GM18861 (cell line): Measurements from ENCODE around the gene LCN12.

Experiments used
- ATAC-seq: cut with Tn5 transposase; IDR thresholded peaks from one replicate; pipeline ENCODE4 v1.9.1; 2021; ENCODE audit not compliant: unreplicated experiment

Gene LCN12

DNA sequence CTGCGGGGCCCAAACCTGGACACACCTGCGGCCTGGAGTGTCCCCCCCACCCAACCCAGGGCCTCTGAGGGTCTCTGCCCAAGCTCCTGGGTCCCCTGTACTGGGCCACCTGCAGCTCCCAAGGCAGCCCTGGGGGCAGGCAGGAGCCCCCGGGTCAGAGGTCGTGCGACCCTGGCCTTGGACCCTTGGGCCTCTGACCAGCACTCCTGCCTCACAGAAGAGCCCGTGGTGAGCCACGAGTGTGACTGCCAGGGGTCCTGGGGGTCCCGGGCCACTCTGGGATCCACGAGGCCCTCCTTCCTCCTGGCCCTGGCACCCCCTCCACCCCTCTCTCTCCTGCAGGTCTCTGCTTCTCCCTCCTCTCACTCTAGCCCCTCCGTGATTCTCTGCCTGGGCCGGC is 20.3 kb downstream of the LCN12 start:
- ATAC-seq: no peak

DNA sequence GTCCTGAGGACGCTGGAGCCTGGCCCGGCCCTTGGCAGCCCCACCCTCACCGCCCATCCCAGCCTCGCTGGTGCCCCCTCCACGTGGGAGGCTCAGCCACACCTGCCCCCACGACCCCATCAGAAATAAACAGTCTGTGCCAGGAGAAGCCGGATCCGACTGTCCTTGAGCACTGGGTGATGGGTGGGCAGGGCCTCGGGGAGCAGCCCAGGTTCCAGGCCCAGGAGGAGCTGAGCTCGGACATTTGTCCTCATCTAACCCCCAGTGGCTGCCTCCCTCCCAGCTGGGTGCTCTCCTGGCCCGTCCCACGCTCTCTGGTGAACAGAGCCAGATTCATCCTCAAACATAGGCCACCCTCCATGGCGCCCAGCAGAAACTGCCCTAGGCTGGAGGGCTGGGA is 20.7 kb downstream of the LCN12 start:
- no peak for ATAC-seq

DNA sequence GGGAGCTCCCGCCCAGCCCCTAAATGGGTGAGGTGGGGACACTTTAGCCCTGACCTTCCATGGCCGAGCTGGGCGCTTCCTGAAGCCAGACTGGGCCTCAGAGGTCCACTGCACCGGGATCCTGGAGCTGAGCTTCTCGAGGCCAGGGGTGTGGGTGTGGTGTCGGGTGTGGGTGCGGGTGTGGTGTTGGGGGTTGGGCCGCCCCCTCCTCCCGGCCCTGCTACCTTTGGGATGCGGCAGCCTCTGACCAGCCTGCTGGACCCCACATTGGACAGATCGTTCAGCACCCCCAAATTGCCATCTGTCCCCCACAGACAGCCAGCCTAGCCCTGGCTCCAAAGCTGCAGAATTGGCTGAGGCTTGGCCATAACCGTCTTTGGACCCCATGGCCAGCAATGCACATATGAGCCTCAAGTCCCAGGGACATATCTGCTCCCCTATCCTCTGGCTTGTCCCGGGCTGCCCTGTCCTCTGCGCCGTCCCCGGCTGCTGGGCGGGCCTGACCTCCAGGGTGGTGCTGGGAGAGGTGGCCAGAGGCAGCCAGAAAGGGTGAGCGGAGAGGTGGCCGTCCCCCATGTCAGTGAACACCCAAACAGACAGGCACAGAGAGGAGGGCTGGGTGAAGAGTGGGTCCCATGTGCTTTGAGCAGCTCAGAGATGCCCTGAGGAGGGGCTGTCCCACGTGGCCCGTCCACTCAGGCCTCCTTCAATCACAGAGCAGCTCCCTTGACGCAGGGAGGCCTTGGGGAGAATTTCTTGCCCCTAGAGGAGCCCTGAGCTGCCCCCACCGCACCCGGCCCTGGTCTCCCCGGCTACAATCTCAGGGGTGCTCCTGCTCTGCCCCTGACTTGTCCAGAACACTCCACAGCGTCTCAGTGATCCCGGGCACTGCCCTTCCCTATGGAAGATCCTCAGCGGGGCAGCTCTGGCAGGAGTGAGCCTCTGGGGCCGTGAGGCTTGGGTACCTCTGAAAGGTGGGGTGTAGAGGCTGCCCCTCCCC is 21.8 kb downstream of the LCN12 start:
- no peak for ATAC-seq

DNA sequence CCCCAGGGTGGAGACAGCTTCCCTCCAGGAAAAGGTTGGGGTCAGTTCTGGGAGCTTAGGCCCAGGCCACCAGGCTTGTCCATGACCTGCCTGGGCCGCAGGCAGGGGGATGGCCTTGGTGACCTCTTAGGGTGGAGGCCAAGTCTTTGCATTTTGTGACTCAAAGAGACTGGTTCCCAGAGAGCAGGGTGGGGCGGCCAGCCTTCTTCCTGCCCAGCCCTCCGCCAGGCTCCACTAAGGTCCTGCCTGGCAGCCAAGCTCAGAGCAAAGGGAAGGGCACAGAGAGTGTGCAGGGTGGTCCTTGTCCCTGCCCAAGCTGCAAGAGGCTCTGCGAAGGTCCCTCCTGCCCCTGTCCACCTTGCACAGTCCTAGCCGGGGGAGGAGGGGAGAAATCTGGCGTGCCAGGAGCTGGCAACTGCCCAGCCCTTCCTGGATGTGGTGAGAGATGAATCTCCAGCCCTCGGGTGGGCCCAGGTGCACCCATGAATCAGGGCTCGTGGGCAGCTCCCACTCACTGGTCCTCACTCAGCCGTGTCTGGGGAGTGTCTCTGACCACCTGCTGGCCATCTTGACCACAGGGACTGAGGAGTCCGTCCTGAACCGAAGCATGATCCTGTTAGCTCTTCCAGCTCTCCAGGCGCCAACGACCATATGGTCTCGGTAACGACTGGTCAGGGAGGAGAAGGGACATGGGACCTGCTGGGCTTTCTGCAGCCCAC is 22.9 kb downstream of the LCN12 start:
- ATAC-seq: no peak

DNA sequence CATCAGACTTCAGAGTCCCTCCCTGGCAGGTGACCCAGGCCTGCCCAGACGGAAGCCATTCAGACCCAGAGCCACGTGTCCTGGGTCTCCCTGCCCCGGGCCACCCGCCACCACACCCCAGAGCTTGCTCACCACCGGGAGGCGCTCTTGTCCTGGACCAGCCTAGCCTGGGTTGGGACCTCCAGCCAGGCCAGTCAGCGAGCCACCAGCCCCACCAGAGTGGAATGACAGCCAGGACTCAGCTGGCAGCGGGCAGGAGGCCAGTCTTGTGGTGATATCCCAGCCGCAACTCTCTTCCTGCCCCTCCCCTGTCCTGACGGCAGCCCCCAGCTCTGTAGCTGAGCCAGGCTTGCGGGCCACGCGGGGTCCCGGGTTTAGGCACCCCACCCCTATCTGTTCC is 23.6 kb downstream of the LCN12 start:
- no peak for ATAC-seq

DNA sequence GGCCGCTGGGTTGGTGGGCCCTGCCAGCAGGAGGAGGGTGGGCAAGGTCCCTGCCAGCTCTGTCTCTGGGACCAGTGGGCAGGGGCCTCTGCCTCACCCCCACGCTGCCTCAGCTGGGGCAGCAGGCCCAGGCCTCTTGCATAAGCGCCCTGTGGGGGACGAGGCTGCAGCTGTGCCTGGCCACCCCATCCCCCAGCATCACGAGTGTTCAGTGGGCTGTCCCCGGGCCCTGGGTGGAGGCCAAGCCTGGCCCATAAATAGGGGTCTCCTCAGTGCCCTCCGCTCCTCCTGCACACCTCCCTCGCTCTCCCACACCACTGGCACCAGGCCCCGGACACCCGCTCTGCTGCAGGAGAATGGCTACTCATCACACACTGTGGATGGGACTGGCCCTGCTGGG is 25.1 kb downstream of the LCN12 start, which contains the start of gene PTGDS:
TSS of gene PTGDS (plus strand) at position 282 of the 400 bp plus-strand sequence. CDS start at position 357, 75 bp downstream.
- no peak for ATAC-seq

DNA sequence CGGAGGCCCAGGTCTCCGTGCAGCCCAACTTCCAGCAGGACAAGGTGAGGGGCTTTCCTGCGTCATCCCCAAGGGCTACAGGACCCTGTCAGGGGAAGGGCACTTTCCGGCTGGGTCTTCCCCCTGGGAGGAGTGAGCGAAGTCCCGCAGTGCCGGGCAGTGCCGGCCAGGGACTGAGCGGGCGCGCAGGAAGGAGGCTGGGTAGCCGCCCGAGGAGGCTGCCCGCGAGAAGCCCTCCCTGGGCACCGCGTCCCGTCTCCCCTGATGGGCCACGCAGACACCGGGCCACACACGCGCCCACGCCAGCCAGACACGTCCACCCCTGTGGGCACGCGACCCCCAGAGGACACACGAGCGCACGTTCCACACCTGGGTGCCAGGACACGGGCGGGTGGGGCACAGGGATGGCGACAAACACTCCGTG is 25.6 kb downstream of the LCN12 start:
- no peak for ATAC-seq

DNA sequence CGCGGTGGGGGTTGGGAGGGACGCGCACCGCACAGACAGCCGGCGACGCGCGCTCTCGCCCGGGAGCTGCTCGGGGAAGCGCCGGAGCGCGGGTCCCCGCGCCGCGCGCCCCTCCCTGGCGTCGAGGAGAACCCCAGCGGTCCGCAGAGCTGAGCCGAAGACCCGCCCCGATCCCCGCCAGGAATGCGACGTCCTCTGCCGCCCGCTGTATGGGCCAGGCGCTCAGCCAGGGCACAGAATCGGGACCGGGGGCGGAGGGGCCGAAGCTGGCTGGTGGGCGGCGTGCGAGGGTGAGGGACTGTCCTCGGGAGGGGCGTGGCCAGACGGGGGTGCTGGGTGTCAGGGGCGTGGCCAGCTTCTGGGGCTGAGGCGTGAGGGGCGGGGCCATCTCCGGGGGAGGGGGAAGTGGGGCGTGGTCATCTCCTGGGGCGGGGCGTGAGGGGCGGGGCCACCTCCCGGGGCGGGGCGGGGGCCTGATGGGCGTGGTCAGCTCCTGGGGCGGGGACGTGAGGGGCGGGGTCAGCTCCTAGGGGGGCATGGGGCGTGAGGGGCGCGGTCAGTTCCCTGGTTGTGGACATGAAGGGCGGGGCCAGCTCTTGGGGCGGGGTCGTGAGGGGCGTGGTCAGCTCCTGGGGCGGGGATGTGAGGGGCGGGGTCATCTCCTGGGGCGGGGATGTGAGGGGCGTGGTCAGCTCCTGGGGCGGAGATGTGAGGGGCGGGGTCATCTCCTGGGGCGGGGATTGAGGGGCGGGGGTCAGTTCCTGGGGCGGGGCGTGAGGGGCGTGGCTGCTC is 26.2 kb downstream of the LCN12 start:
- no peak for ATAC-seq

DNA sequence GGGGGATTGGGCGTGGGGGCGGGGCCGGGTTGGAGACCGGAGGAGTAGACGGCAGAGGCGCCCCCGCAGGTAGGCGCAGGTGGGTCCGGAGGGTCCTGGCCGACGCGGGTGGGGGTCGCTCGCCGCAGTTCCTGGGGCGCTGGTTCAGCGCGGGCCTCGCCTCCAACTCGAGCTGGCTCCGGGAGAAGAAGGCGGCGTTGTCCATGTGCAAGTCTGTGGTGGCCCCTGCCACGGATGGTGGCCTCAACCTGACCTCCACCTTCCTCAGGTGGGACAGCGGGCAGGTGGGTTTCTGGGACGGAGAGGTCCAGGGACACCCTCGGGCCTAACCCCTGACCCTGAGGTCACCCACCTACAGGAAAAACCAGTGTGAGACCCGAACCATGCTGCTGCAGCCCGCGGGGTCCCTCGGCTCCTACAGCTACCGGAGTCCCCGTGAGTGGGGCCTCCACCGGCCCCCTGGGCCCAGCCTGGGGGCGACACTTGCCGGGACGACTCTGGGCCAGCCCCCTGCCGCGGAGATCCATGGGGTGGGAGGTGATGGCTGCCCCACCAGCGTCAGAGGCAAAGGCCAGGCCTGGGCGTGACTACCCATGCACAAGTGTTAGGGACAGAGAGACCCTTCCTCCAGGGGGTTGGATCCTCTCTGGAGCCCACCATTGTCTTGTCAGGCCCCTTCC is 26.9 kb downstream of the LCN12 start:
- no peak for ATAC-seq

DNA sequence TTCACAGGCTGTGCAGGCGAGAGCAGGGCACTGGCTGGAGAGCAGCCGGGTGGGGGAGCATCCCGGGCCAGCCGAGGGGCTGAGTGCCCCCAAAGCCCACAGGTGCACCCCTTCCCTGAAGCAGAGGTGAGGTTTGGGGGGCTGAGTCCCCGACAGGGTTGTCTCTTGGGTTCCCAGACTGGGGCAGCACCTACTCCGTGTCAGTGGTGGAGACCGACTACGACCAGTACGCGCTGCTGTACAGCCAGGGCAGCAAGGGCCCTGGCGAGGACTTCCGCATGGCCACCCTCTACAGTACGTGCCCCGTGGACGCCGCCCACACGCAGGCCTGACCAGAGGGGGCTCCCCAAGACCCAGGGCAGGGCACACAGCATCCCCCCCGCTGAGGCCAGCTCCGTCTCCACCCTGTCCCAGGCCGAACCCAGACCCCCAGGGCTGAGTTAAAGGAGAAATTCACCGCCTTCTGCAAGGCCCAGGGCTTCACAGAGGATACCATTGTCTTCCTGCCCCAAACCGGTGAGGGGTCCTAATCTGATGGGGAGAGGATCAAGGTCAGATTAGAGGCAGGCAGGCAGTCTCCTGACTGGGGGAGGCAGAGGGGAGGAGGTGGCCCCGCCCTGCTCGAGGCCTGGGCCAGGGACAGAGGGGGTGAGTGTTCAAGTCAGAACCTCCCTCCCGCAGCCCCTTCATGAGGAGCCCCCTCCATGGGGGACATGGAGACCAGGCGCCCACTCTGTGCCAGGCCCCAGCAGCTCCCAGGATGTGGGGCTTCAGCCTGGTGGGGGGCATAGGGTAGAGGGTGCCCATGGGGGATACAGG is 27.9 kb downstream of the LCN12 start:
- no peak for ATAC-seq

DNA sequence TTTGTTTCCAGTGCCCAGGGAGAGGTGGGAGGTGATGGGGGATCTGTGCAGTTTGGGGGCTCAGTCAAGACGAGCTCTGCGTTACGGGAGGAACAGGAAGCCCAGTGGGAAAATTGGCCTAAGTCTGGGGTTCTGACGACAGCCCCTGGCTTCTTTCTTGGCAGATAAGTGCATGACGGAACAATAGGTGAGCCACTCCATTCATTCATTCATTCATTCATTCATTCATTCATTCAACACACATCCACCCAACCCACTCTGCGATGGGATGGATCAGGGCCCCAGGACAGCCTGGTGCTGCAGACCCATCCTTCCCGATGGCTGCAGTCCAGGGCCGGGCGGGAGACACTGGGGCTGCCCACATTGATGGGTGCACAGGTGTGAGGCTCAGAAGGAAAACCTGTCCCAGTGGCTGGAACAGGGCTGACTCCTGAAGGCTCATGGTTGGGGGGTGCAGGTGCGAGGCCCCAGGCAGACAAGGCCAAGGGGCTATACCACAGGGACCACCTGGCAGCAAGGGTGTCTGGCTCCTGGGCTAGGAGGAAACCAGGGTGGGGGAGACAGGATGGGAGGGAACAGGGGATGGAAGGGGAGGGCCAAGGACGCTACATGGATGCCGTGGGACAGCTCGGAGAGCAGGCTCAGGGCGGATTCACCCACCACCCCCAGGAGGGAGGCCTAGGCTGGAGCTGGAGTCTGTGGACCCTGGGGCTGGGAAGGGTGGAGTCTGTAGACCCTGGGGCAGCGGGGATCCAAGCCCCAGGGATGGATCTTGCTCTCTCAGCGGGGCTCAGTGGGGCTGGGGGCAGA is 28.8 kb downstream of the LCN12 start:
- ATAC-seq: no peak

DNA sequence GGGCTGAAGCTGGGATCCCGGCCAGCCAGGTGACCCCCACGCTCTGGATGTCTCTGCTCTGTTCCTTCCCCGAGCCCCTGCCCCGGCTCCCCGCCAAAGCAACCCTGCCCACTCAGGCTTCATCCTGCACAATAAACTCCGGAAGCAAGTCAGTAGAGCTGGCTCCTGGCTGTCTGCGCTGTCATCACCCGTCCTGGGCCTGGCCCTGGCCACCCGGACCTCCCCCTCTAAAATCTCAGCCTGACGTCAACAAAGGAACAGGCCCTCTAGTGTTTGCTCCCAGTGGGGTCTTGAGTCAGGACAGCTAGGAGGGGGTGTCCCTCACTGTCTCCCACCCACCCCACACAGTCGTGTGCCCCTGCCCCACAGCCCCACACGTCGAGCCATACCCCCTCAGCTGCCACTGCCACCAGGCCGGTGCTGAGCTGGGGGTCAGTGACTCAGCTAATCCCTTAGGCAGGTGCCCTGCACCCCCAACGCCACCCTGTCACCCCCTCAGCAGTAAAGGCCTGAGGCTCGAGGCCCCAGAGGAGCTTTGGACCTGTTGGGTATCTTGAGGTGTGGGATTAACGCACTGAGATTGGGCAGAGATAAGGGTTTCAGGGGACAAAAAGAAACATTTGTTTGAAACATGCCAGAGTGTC is 29.6 kb downstream of the LCN12 start:
- no peak for ATAC-seq

DNA sequence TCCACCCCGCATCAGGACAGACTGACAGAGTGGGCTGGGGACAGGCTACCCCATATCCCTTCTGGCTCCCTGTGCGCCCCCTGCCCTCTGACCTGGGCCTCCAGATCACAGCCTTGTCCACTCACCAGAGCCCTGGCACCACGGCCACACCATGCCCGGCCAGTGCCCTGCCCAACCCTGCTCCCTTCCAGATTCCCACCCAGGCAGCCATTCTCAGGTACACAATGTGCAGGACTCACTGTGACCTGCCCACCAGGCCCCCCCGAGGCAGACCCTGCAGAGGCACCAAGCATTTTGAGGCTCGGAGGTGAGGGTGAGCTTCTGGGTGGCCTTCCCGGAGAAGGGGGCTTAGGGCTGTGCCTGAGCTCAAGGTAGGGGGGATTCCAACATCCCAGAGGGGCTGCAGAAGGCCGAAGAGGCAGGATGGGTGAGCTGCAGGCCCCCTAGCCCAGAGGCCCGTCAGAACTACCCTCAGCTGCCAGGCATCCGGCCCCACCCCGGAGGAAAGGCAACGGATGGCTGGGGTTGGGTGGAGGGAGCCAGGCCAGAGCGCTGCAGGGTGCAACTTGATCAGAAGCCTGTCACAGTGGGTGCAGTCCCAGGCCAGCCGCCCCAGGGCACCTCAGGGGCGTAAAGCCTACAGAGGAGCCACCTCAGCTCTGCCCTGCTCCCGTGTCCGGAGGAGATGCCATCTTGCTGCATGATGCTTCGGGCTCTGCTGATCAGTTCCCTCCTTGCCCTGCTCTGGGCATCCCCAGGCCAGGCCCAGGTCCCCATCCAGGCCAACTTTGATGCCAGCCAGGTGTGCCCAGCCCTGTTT is 30.4 kb downstream of the LCN12 start, which contains the start of gene LCNL1:
TSS of gene LCNL1 (plus strand) at position 762 of the 820 bp plus-strand sequence. CDS start 594 bp downstream, outside the sequence.
- no peak for ATAC-seq

DNA sequence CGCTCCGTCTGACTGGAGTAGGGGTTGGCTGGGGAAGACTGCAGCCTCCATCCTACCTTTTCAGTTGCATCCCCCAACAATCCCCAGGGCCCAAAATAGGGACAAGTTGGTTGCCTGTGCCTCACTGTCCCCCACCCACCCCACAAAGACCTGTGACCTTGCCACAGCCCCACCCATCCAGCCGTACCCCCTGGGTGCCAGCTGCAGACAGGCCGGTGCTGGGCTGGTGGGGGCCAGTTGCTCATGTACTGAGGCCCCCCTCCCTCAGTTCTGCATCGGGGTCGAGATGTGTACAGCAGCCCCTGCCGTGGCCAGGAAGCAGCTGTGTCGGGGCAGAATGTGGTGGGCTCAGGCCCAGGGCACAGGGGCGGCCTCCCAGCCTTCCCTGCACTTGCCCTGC is 31.1 kb downstream of the LCN12 start:
- ATAC-seq: no peak

DNA sequence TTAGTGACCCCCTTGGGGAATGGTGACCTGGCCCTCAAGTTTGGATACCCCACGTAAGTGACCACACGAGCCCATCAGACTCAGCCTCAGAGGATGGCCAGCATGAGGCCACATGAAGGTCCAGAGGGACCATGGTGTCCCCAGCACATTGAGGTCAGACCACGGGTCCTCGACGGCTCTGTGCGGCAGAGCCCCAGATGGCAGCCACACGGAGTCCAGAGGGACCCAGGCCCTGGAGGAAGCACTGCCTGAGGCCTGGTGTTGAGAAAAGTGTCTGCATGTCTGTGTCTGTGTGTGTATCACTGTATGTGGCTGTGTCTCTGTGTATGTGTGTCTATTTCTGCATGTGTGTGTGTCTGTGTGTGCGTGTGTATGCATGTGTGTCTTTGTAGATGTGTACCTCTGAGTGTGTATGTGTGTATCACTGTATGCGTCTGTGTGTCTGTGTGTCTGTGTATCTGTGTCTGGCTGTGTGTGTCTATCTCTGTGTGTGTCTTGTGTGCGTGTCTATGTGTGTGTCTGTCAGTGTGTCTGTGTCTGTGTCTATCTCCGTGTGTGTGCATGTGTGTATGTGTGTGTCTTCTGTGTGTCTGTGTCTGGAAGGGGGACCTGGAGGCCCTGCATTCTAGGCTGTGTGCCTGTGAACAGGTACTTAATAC is 31.7 kb downstream of the LCN12 start:
- ATAC-seq: no peak

DNA sequence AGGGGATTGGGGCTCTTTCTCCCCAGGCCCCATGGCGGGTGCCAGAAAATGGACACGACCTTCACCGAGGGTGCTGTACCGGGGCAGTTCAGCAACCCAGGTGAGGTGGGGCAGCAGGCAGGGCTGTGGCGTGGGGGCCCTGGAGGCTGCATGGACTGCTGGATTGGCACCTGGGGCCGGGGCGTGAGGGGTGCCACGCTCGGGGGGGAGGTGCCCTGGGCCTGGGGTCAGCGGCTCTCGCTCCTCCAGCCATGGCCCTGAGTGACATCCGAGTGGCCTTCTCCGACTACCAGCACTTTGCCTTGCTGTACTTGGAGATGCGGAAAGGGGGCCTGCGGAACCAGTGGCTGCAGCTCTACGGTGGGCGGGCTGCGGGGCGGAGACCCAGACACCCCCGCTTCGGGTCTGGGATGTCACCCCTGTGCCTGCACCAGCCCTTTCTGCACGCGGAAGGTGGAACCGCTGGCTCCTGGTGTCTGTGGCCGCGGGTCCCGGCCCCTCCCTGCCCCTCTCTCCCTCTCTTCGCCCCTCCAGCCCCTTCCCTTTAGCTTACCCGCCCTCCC is 32.5 kb downstream of the LCN12 start:
- no peak for ATAC-seq
